K562 (cell line): ENCODE results near the gene TSSK6. TPM values are rescaled to one million over a fixed set of nuclear protein-coding genes. Genes with fewer than 3 reads are reported as not detected.
A peak's percentile ranks its signal among the peaks of the same experiment; 100 is the strongest.

Source experiments
- ADNP ChIP-seq: fragments of 200-800 bp; sonication (Bioruptor generic); IDR thresholded peaks from 2 replicates; pipeline ENCODE4 v1.6.1; 2016; ENCODE audit warnings: missing genetic modification characterization, missing compliant biosample characterization
- ASH1L ChIP-seq: fragments of 450-650 bp; IDR thresholded peaks from 2 replicates; pipeline ENCODE4 v1.6.1; 2018; ENCODE audit warnings: borderline replicate concordance, mild to moderate bottlenecking, low read depth; ENCODE audit not compliant: partially characterized antibody
- DACH1 ChIP-seq: fragments of 450-650 bp; IDR thresholded peaks from 2 replicates; pipeline ENCODE4 v1.6.1; 2018; ENCODE audit not compliant: partially characterized antibody
- ESRRB ChIP-seq: fragments of 250-450 bp; sonication (Bioruptor Pico); IDR thresholded peaks from 2 replicates; pipeline ENCODE4 v1.5.0; 2020; ENCODE audit warnings: mild to moderate bottlenecking, moderate library complexity, borderline replicate concordance
- GTF2E2 ChIP-seq: fragments of 200-800 bp; sonication (Bioruptor generic); IDR thresholded peaks from 2 replicates; pipeline ENCODE4 v1.6.1; 2016; ENCODE audit warnings: missing genetic modification characterization, missing compliant biosample characterization
- HOXB6 ChIP-seq: fragments of 250-450 bp; sonication (Bioruptor Pico); IDR thresholded peaks from 2 replicates; pipeline ENCODE4 v1.5.1; 2022; ENCODE audit warnings: mild to moderate bottlenecking, borderline replicate concordance
- POLR2G ChIP-seq: fragments of 200-400 bp; formaldehyde crosslinking; IDR thresholded peaks from 2 replicates; pipeline ENCODE4 v1.6.1; 2017; ENCODE audit warnings: low read depth, mild to moderate bottlenecking, antibody characterized with exemption, low read length, moderate library complexity
- RUNX1 ChIP-seq: sonication (generic); IDR thresholded peaks from 2 replicates; pipeline ENCODE4 v1.6.1; 2016; ENCODE audit warnings: antibody characterized with exemption, low read depth
- SPI1 ChIP-seq: IDR thresholded peaks from 2 replicates; pipeline ENCODE4 v1.6.1; 2011; ENCODE audit warnings: low read depth, low read length, control low read depth, borderline replicate concordance
- TRIM28 ChIP-seq: fragments of 450-650 bp; IDR thresholded peaks from 2 replicates; pipeline ENCODE4 v1.6.1; 2017
- YBX1 ChIP-seq: fragments of 450-650 bp; IDR thresholded peaks from 2 replicates; pipeline ENCODE4 v1.7.1; 2016; ENCODE audit warnings: mild to moderate bottlenecking
- ZBTB8A ChIP-seq: fragments of 450-650 bp; IDR thresholded peaks from 2 replicates; pipeline ENCODE4 v1.6.1; 2018; ENCODE audit warnings: mild to moderate bottlenecking, moderate library complexity; ENCODE audit not compliant: partially characterized antibody
- ZNF589 ChIP-seq: fragments of 200-800 bp; sonication (Bioruptor generic); IDR thresholded peaks from 2 replicates; pipeline ENCODE4 v1.6.1; 2016; ENCODE audit warnings: low read depth, missing genetic modification characterization, missing compliant biosample characterization
- polyA plus RNA-seq, 8 experiments: library from polyadenylated mRNA; depleted of rRNA in 4 of 8; stranded (reverse) in 5 of 8; unstranded in 3 of 8; fragments of >200 nt; fragmentation: Nextera tagmentation in 2 of 8; fragmentation: Illumina TruSeq in 1 of 8; extraction: Ambion mirVana in 2 of 8; extraction: Trizol in 1 of 8; gene quantifications; 2 replicates each; pipeline versions ENCODE4 v1.2.1 to v1.2.3, GENCODE V29; 2011 to 2014; ENCODE audit warnings: inconsistent platforms in 1 of 8, missing spikeins in 1 of 8
- total RNA-seq, 7 experiments: library from RNA; depleted of rRNA in 6 of 7; stranded (reverse); fragments of >200 nt in 6 of 7; fragmentation: Illumina TruSeq in 2 of 7; extraction: Trizol in 2 of 7; gene quantifications; 2 replicates each; pipeline versions ENCODE4 v1.2.1 to v1.2.3, GENCODE V29; 2011 to 2021; ENCODE audit warnings: low replicate concordance in 1 of 7
- TF ChIP-seq, protein P1 (sequence below): sonication (generic); formaldehyde crosslinking; IDR thresholded peaks from 2 replicates; pipeline ENCODE4 v1.8.0; 2022; ENCODE audit warnings: mild to moderate bottlenecking, missing genetic modification reagents
- TF ChIP-seq, protein P2 (sequence below): fragments of 250-450 bp; sonication (Bioruptor Pico); IDR thresholded peaks from 2 replicates; pipeline ENCODE4 v1.4.0; 2020; ENCODE audit warnings: mild to moderate bottlenecking, moderate library complexity

The TSSK6 gene
- total and polyA plus RNA-seq, 9 of the 15 experiments (the other 6 are each of a cell fraction or from before 2014, with no cell fraction given) = 0.21 to 2.6 (median 1.5) TPM; not detected in 3

DNA sequence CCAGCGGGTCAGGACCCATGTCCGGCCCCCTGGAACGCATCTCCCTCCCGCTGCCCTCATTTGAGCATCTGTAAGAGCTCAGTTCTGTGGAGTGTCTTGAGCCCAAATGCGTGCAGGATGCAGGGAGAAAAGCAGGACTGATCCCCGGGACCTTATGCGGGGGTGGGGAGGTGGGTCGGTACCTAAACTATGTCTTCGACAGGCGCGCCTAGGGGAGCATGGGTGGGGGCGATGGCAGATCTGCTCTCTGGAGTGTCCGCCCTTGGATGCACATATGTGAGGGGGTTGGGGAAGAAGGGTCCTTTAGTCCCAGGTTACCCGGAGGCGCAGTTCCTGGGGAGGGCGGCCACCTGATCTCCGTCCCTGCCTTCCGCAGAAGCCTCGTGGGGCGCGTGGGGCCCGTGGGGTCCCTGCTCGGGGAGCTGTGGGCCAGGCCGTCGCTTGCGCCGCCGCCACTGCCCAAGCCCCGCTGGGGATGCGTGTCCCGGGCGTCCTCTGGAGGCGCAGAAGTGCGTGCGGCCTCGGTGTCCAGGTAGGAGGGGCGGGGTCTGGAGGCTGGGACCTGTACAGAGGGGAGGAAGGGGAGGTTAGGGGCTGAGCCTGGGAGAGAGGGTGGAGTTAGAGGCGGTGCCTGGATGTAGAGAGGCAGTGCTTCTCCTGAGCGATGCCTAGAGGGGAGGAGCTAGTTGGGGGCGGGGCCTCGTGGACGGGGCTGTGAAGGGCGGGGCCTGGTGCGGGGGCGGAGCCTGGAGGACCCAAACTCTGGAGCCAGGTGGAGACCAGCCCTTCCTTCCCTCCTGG, 25.6 kb upstream of the TSSK6 start (continued):
- TF ChIP-seq POLR2G = peak; percentile 45; the same call in 1 of the 2 replicates
- no peak for TF ChIP-seq YBX1
- no peak for TF ChIP-seq GTF2E2 (tag)
- TF ChIP-seq ADNP (tag) = no peak
- peak; percentile 30; the same call in 1 of the 2 replicates for TF ChIP-seq SPI1
- TF ChIP-seq TRIM28 = no peak
- no peak for TF ChIP-seq DACH1
- no peak for TF ChIP-seq RUNX1
- TF ChIP-seq ASH1L = no peak
- TF ChIP-seq HOXB6 (CRISPR knock-in tag) = no peak
- TF ChIP-seq, protein P1, sequence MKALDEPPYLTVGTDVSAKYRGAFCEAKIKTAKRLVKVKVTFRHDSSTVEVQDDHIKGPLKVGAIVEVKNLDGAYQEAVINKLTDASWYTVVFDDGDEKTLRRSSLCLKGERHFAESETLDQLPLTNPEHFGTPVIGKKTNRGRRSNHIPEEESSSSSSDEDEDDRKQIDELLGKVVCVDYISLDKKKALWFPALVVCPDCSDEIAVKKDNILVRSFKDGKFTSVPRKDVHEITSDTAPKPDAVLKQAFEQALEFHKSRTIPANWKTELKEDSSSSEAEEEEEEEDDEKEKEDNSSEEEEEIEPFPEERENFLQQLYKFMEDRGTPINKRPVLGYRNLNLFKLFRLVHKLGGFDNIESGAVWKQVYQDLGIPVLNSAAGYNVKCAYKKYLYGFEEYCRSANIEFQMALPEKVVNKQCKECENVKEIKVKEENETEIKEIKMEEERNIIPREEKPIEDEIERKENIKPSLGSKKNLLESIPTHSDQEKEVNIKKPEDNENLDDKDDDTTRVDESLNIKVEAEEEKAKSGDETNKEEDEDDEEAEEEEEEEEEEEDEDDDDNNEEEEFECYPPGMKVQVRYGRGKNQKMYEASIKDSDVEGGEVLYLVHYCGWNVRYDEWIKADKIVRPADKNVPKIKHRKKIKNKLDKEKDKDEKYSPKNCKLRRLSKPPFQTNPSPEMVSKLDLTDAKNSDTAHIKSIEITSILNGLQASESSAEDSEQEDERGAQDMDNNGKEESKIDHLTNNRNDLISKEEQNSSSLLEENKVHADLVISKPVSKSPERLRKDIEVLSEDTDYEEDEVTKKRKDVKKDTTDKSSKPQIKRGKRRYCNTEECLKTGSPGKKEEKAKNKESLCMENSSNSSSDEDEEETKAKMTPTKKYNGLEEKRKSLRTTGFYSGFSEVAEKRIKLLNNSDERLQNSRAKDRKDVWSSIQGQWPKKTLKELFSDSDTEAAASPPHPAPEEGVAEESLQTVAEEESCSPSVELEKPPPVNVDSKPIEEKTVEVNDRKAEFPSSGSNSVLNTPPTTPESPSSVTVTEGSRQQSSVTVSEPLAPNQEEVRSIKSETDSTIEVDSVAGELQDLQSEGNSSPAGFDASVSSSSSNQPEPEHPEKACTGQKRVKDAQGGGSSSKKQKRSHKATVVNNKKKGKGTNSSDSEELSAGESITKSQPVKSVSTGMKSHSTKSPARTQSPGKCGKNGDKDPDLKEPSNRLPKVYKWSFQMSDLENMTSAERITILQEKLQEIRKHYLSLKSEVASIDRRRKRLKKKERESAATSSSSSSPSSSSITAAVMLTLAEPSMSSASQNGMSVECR = no peak
- TF ChIP-seq, protein P2, sequence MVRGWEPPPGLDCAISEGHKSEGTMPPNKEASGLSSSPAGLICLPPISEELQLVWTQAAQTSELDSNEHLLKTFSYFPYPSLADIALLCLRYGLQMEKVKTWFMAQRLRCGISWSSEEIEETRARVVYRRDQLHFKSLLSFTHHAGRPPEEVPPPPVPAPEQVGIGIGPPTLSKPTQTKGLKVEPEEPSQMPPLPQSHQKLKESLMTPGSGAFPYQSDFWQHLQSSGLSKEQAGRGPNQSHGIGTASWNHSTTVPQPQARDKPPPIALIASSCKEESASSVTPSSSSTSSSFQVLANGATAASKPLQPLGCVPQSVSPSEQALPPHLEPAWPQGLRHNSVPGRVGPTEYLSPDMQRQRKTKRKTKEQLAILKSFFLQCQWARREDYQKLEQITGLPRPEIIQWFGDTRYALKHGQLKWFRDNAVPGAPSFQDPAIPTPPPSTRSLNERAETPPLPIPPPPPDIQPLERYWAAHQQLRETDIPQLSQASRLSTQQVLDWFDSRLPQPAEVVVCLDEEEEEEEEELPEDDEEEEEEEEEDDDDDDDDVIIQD (CRISPR knock-in tag) = no peak
- no peak for TF ChIP-seq ZBTB8A
- TF ChIP-seq ZNF589 (CRISPR knock-in tag) = no peak
- TF ChIP-seq ESRRB (CRISPR knock-in tag) = no peak
